ENCODE measurements around the gene HS6ST3. TPM values are rescaled to one million over a fixed set of nuclear protein-coding genes. Genes with fewer than 3 reads are reported as not detected.

Gene HS6ST3
- total RNA-seq, 1 experiment from 2014 or later = 1.2 TPM

DNA sequence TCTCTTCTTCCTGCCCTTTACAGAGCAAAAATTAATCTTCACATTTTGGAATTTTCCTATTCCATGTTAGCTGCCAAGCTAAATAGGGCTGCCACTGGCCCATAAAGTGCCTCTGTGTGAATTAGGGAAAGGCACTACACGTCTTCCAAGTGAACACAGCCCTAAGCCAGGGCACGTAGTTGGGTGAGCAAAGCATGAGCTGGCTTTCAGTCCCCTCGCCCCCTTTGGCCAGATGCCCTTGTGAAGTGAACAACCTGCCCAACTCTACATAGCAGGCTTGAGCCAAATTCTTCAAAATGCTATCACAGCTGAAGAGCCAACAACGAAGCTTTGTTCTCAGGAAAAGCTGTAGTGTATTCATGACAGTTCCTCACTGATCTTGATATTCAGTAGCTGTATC is 691.2 kb downstream of the HS6ST3 start (continued):
- TF ChIP-seq, protein P1, sequence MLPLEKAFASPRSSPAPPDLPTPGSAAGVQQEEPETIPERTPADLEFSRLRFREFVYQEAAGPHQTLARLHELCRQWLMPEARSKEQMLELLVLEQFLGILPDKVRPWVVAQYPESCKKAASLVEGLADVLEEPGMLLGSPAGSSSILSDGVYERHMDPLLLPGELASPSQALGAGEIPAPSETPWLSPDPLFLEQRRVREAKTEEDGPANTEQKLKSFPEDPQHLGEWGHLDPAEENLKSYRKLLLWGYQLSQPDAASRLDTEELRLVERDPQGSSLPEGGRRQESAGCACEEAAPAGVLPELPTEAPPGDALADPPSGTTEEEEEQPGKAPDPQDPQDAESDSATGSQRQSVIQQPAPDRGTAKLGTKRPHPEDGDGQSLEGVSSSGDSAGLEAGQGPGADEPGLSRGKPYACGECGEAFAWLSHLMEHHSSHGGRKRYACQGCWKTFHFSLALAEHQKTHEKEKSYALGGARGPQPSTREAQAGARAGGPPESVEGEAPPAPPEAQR (CRISPR knock-in tag; IDR thresholded peaks at IDR 0.05) = no peak
- TF ChIP-seq SMAD3 (CRISPR knock-in tag; IDR thresholded peaks at IDR 0.05; ENCODE audit: borderline replicate concordance) (no peak), ZNF396 (CRISPR knock-in tag; IDR thresholded peaks at IDR 0.05; ENCODE audit: borderline replicate concordance) (no peak), NFE2L1 (CRISPR knock-in tag; IDR thresholded peaks at IDR 0.05) (no peak), IRF2 (CRISPR knock-in tag; IDR thresholded peaks at IDR 0.05; ENCODE audit: borderline replicate concordance, low read depth) (no peak)
- TF ChIP-seq, protein P2, sequence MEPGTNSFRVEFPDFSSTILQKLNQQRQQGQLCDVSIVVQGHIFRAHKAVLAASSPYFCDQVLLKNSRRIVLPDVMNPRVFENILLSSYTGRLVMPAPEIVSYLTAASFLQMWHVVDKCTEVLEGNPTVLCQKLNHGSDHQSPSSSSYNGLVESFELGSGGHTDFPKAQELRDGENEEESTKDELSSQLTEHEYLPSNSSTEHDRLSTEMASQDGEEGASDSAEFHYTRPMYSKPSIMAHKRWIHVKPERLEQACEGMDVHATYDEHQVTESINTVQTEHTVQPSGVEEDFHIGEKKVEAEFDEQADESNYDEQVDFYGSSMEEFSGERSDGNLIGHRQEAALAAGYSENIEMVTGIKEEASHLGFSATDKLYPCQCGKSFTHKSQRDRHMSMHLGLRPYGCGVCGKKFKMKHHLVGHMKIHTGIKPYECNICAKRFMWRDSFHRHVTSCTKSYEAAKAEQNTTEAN (CRISPR knock-in tag; IDR thresholded peaks at IDR 0.05) = no peak

DNA sequence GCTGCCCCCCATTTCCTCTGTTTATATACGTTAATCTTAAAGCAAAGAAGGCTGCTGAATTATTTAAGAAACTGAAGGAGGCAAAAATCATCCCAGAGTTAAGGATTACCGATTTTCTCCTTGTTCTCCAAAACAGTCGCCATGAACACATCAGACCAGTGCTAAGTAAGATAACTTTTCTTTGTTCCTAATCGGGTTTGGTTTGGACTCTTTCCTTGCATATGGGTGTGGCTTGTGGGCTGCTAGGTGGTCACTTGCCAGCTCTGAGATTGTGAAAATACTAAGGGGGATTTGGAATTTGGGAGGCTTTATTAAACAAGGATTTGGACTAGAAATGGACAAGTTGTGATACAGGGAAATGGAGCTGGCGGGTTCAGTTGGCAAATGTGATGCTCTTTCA is 692.3 kb downstream of the HS6ST3 start:
- ChIA-PET CTCF (no interaction called here), POLR2A (no interaction called here)
- Mint-ChIP-seq H3K27me3 (ENCODE audit: low read depth) (no peaks in the 10 kb centered on the region), H3K36me3 (peaks cover 16% of the 10 kb centered on the region), H3K9me3 (peaks cover 21% of the 10 kb centered on the region), H3K4me3 (no peak overlapping the region), H3K4me1 (peaks cover 6% of the 10 kb centered on the region; the same call in 1 of the 2 replicates), H3K27ac (no peak overlapping the region)
- DNase-seq (ENCODE audit: low spot score) = no peak
- no peak for TF ChIP-seq ZNF423 (CRISPR knock-in tag; IDR thresholded peaks at IDR 0.05)
- no peak for TF ChIP-seq SMAD3 (CRISPR knock-in tag; IDR thresholded peaks at IDR 0.05; ENCODE audit: borderline replicate concordance)
- no peak for TF ChIP-seq GTF2I (CRISPR knock-in tag; conservative IDR thresholded peaks at IDR 0.05)
- no peak for TF ChIP-seq TEAD4 (CRISPR knock-in tag; IDR thresholded peaks at IDR 0.05)
- TF ChIP-seq SP1 (CRISPR knock-in tag; conservative IDR thresholded peaks at IDR 0.05) = no peak
- no peak for ATAC-seq

DNA sequence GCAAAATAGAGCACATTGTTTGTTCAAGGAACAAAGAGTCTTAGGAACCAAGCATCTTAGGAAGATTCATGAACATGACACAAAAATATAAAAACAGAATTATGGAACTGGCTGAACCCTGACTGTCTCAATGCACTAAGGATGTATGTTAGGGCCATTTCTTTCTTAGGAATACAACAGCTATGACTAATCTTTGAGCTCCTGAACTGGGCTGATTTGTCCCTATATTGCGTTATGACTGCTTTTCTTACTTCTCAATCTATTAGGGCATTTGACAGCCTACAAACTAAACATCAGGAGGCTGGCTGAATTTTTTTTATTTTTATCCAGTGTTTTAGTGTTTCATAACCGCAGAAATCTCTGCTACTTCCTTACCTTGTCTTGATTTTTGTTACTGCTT is 693.1 kb downstream of the HS6ST3 start:
- no peak overlapping the region for H3K4me3 Mint-ChIP-seq
- no peak overlapping the region for H3K27ac Mint-ChIP-seq
- H3K27me3 Mint-ChIP-seq (ENCODE audit: low read depth) = no peaks in the 10 kb centered on the region
- DNase-seq (ENCODE audit: low spot score) (no peak), ATAC-seq (no peak)
- POLR2A ChIA-PET = interaction anchor here (0.6 kb wide), 1 partner anchor 579 kb away, joined by 3 read pairs; no protein-coding TSS in a partner anchor
- H3K4me1 Mint-ChIP-seq = peaks cover 6% of the 10 kb centered on the region; the same call in 1 of the 2 replicates
- CTCF ChIA-PET = no interaction called here
- TF ChIP-seq, protein P3, sequence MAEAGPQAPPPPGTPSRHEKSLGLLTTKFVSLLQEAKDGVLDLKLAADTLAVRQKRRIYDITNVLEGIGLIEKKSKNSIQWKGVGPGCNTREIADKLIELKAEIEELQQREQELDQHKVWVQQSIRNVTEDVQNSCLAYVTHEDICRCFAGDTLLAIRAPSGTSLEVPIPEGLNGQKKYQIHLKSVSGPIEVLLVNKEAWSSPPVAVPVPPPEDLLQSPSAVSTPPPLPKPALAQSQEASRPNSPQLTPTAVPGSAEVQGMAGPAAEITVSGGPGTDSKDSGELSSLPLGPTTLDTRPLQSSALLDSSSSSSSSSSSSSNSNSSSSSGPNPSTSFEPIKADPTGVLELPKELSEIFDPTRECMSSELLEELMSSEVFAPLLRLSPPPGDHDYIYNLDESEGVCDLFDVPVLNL (CRISPR knock-in tag; IDR thresholded peaks at IDR 0.05; ENCODE audit: borderline replicate concordance, low read depth) = no peak
- TF ChIP-seq, protein P4, sequence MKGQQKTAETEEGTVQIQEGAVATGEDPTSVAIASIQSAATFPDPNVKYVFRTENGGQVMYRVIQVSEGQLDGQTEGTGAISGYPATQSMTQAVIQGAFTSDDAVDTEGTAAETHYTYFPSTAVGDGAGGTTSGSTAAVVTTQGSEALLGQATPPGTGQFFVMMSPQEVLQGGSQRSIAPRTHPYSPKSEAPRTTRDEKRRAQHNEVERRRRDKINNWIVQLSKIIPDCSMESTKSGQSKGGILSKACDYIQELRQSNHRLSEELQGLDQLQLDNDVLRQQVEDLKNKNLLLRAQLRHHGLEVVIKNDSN (CRISPR knock-in tag; IDR thresholded peaks at IDR 0.05) = no peak
- TF ChIP-seq GABPB1 (CRISPR knock-in tag; IDR thresholded peaks at IDR 0.05) (no peak), MYBL2 (CRISPR knock-in tag; IDR thresholded peaks at IDR 0.05) (no peak), ZNF317 (CRISPR knock-in tag; IDR thresholded peaks at IDR 0.05; ENCODE audit: borderline replicate concordance, low read depth) (no peak), NR2C2 (CRISPR knock-in tag; IDR thresholded peaks at IDR 0.05) (no peak), ZNF138 (CRISPR knock-in tag; conservative IDR thresholded peaks at IDR 0.05) (no peak), TCF7 (CRISPR knock-in tag; IDR thresholded peaks at IDR 0.05; ENCODE audit: low read depth) (no peak)
- TF ChIP-seq, protein P5, sequence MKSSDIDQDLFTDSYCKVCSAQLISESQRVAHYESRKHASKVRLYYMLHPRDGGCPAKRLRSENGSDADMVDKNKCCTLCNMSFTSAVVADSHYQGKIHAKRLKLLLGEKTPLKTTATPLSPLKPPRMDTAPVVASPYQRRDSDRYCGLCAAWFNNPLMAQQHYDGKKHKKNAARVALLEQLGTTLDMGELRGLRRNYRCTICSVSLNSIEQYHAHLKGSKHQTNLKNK (CRISPR knock-in tag; IDR thresholded peaks at IDR 0.05) = no peak
- TF ChIP-seq, protein P6, sequence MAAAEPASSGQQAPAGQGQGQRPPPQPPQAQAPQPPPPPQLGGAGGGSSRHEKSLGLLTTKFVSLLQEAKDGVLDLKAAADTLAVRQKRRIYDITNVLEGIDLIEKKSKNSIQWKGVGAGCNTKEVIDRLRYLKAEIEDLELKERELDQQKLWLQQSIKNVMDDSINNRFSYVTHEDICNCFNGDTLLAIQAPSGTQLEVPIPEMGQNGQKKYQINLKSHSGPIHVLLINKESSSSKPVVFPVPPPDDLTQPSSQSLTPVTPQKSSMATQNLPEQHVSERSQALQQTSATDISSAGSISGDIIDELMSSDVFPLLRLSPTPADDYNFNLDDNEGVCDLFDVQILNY (CRISPR knock-in tag; IDR thresholded peaks at IDR 0.05) = no peak
- TF ChIP-seq, protein P7, sequence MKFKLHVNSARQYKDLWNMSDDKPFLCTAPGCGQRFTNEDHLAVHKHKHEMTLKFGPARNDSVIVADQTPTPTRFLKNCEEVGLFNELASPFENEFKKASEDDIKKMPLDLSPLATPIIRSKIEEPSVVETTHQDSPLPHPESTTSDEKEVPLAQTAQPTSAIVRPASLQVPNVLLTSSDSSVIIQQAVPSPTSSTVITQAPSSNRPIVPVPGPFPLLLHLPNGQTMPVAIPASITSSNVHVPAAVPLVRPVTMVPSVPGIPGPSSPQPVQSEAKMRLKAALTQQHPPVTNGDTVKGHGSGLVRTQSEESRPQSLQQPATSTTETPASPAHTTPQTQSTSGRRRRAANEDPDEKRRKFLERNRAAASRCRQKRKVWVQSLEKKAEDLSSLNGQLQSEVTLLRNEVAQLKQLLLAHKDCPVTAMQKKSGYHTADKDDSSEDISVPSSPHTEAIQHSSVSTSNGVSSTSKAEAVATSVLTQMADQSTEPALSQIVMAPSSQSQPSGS (CRISPR knock-in tag; IDR thresholded peaks at IDR 0.05; ENCODE audit: borderline replicate concordance, low read depth) = no peak
- peaks cover 16% of the 10 kb centered on the region for H3K9me3 Mint-ChIP-seq
- H3K36me3 Mint-ChIP-seq = peaks cover 8% of the 10 kb centered on the region

Measured in WTC11 (cell line).